ENCODE results near the gene PLD1. TPM values are rescaled to one million over a fixed set of nuclear protein-coding genes. Genes with fewer than 3 reads are reported as not detected.

Gene PLD1
- total and polyA plus RNA-seq, 2 of the 8 experiments (the other 6 are each of a cell fraction or from before 2014, with no cell fraction given), result 1.2 to 2.6 TPM

GRCh38 chr3:171680726-171681411 is 129.4 kb downstream of the PLD1 start (continued):
- TF ChIP-seq CHD7 (IDR thresholded peaks at IDR 0.05; ENCODE audit: insufficient replicate concordance, low read length), result no peak
- no peak for TF ChIP-seq TAF7 (optimal IDR thresholded peaks at IDR 0.05; ENCODE audit: borderline replicate concordance, low read depth, low read length)
- TF ChIP-seq TEAD4 (IDR thresholded peaks at IDR 0.05; ENCODE audit: low read depth, low read length), result no peak
- no peak for TF ChIP-seq BACH1 (IDR thresholded peaks at IDR 0.05; ENCODE audit: low read length)
- TF ChIP-seq CREB1 (IDR thresholded peaks at IDR 0.05), result no peak

Measured in H1 (cell line).